Mesendoderm (in vitro differentiated cells): ENCODE data around the gene RALGPS1.

Source experiments
- DNase-seq: peaks from one replicate; pipeline ENCODE4 v3.0.0; 2013
- H2AK5ac ChIP-seq: 2 replicates; pipeline ENCODE4 v1.6.1; 2013; ENCODE audit warnings: low read length, inconsistent platforms
- H2BK120ac ChIP-seq: 2 replicates; pipeline ENCODE4 v1.6.1; 2013; ENCODE audit warnings: low read depth, mild to moderate bottlenecking, low read length, moderate library complexity, mixed read lengths
- H2BK15ac ChIP-seq: replicated peaks from 2 replicates; pipeline ENCODE4 v1.6.1; 2013; ENCODE audit warnings: low read depth, mild to moderate bottlenecking, moderate library complexity
- H2BK5ac ChIP-seq: 2 replicates; pipeline ENCODE4 v1.6.1; 2013; ENCODE audit warnings: low read length, inconsistent platforms
- H3K18ac ChIP-seq: 2 replicates; pipeline ENCODE4 v1.6.1; 2013; ENCODE audit warnings: mild to moderate bottlenecking, low read length, mixed read lengths
- H3K23ac ChIP-seq: one replicate; pipeline ENCODE4 v1.6.1; 2013; ENCODE audit warnings: low read length
- H3K27ac ChIP-seq: 2 replicates; pipeline ENCODE4 v1.5.1; 2013; ENCODE audit warnings: low read depth, mild to moderate bottlenecking, inconsistent platforms, low read length, moderate library complexity
- H3K27me3 ChIP-seq: 2 replicates; pipeline ENCODE4 v1.6.1; 2013; ENCODE audit warnings: low read length, control low read depth, mild to moderate bottlenecking, inconsistent platforms; ENCODE audit not compliant: insufficient read depth, poor library complexity
- H3K36me3 ChIP-seq: 2 replicates; pipeline ENCODE4 v1.6.1; 2013; ENCODE audit warnings: low read length, inconsistent platforms; ENCODE audit not compliant: control insufficient read depth, insufficient read depth
- H3K4ac ChIP-seq: one replicate; pipeline ENCODE4 v1.6.1; 2013; ENCODE audit warnings: low read depth, mild to moderate bottlenecking, low read length, moderate library complexity
- H3K4me1 ChIP-seq: 2 replicates; pipeline ENCODE4 v1.6.1; 2013; ENCODE audit warnings: low read depth, low read length, inconsistent platforms; ENCODE audit not compliant: control insufficient read depth
- H3K4me2 ChIP-seq: 2 replicates; pipeline ENCODE4 v1.6.1; 2013; ENCODE audit warnings: low read length
- H3K4me3 ChIP-seq: 2 replicates; pipeline ENCODE4 v1.5.1; 2013; ENCODE audit warnings: mild to moderate bottlenecking, low read length
- H3K56ac ChIP-seq: one replicate; pipeline ENCODE4 v1.6.1; 2013; ENCODE audit warnings: low read length
- H3K79me1 ChIP-seq: 2 replicates; pipeline ENCODE4 v1.6.1; 2013; ENCODE audit warnings: low read length, inconsistent platforms
- H3K79me2 ChIP-seq: 2 replicates; pipeline ENCODE4 v1.6.1; 2013; ENCODE audit warnings: mild to moderate bottlenecking, low read length; ENCODE audit not compliant: control insufficient read depth, insufficient read depth
- H3K9ac ChIP-seq: 2 replicates; pipeline ENCODE4 v1.6.1; 2013; ENCODE audit warnings: low read length, inconsistent platforms
- H4K5ac ChIP-seq: one replicate; pipeline ENCODE4 v1.6.1; 2013; ENCODE audit warnings: low read length
- H4K8ac ChIP-seq: one replicate; pipeline ENCODE4 v1.6.1; 2013; ENCODE audit warnings: low read depth, mild to moderate bottlenecking, control low read depth, low read length, moderate library complexity
- WGBS: extraction: QIAGEN DNeasy Blood & Tissue Kit; methylation state at CpG from one replicate; pipeline ENCODE4 v1.1.7; 2013; ENCODE audit warnings: low lambda C conversion rate, missing lambda C conversion rate; ENCODE audit not compliant: insufficient coverage; ENCODE audit errors: extremely low coverage; 5-methylcytosine and 5-hydroxymethylcytosine counted together

The RALGPS1 gene

DNA sequence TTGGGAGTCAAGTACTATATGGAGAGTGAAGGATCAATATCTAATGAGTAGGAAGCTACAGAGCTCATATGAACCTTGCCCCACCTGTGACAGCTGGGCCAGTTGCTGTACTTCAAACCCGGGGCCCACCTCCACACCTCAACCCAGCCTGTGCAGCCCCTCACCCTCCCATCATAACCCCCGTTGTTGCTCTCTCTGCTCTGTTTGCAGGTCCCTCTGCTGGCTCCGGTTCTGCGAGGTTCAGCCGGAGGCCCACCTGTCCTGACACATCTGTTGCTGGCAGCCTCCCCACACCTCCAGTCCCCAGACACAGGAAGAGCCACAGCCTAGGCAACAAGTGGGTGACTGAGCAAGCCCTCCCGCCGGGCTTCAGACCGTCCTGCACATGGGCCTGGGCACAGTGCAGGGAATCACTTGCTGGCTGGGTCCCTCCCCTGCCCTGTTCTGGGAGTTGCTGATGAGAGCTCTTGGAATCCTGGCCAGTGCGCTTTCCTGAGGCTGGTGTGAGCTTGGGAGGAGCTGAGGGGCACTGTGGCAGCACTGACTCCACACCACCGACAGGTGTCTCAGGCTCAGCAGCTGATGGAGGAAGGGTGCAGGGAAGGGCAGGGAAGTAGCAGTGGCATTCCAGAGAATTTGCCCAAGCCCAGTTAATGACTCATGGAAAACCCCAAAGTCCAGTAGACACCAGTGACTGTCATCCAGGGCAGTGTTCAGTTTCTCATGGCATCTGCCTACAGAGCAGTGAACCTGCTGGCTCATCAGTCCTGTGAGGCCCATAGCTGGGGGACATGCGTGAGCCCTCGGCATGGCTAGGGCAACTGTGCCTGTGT is 280.5 kb downstream of the RALGPS1 start:
- Histone ChIP-seq H3K4me1 (no peaks in the 10 kb centered on the region), H3K18ac (no peak overlapping the region), H3K27ac (no peak overlapping the region), H3K23ac (no peak overlapping the region), H3K9ac (no peak overlapping the region), H2BK15ac (no peak overlapping the region), H3K4me2 (no peak overlapping the region), H3K27me3 (no peaks in the 10 kb centered on the region), H4K8ac (no peak overlapping the region), H3K4me3 (no peak overlapping the region), H3K36me3 (no peaks in the 10 kb centered on the region), H2AK5ac (no peak overlapping the region), H4K5ac (no peak overlapping the region), H3K79me2 (no peaks in the 10 kb centered on the region), H2BK5ac (no peak overlapping the region), H3K4ac (no peak overlapping the region), H2BK120ac (no peak overlapping the region), H3K56ac (no peak overlapping the region), H3K79me1 (no peaks in the 10 kb centered on the region)
- DNase-seq, result peak; percentile 69
- WGBS, result no CpG with 5 or more reads among the region's 12 CpGs

DNA sequence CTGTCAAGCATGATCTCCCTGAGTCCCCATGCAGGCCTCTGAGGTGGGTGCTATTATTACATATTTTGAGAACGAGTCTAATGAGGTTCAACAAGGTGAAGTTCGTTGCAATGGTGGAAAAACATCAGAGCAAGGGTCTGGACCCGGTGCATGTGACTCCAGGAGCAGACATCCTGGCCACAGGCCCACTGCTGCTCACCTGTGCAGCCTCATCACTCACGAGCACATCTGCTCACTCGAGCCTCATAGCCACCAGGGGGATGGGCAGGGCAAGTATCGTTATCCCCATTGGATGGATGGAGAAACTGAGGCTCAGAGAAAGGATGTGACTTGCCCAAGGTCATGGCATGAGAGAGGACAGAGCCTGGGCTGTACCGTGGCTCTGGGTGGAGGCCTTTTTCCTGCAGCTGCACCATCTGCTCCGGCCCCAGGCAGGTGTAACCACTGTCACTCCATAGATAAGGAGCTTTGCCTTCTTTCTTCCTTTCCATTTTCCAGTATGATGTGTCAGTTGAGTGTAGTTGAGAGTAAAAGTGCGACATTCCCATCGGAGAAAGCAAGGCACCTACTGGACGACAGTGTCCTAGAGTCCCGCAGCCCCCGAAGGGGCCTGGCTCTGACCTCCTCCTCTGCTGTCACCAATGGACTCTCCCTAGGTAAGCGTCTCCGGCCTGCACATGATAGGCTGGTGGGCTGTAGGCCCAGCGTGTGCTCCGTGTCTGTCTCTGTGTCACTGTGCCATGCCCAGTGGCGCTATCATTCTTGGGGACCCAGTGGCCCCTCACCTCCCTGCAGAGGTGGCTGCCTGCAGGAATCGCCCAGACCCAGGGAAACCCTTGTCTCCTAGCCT is 281.6 kb downstream of the RALGPS1 start:
- H3K23ac ChIP-seq, result no peak overlapping the region
- H4K5ac ChIP-seq, result no peak overlapping the region
- no CpG with 5 or more reads among the region's 19 CpGs for WGBS
- H3K79me1 ChIP-seq, result no peaks in the 10 kb centered on the region
- no peak overlapping the region for H3K56ac ChIP-seq
- H4K8ac ChIP-seq, result no peak overlapping the region
- no peaks in the 10 kb centered on the region for H3K4me1 ChIP-seq
- no peak overlapping the region for H2BK5ac ChIP-seq
- no peak overlapping the region for H3K18ac ChIP-seq
- no peak overlapping the region for H2BK120ac ChIP-seq
- H3K36me3 ChIP-seq, result no peaks in the 10 kb centered on the region
- no peak overlapping the region for H3K4ac ChIP-seq
- H2BK15ac ChIP-seq, result no peak overlapping the region
- no peak overlapping the region for H3K27ac ChIP-seq
- H3K9ac ChIP-seq, result no peak overlapping the region
- no peak overlapping the region for H2AK5ac ChIP-seq
- no peaks in the 10 kb centered on the region for H3K79me2 ChIP-seq
- DNase-seq, result no peak
- no peaks in the 10 kb centered on the region for H3K27me3 ChIP-seq
- no peak overlapping the region for H3K4me2 ChIP-seq
- no peak overlapping the region for H3K4me3 ChIP-seq

DNA sequence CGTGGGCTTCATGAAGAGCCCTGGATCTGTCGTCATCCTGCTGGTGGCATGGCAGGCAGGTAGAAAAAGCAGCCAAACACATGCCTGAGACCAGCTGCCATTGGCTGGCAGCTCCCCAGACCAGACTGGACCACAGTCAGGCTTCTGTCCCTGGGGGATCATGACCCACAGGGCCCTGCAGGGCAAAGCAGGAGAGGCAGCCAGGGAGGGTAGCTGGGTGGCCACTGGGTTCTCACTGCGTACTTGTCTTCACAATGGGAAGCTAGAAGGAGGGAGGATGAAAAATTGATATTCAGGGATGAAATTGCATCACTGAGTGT is 282.2 kb downstream of the RALGPS1 start:
- no peak overlapping the region for H4K5ac ChIP-seq
- H3K4me1 ChIP-seq, result no peaks in the 10 kb centered on the region
- no peak overlapping the region for H3K4me3 ChIP-seq
- no peaks in the 10 kb centered on the region for H3K27me3 ChIP-seq
- no peak overlapping the region for H2BK120ac ChIP-seq
- H2AK5ac ChIP-seq, result no peak overlapping the region
- H3K4me2 ChIP-seq, result no peak overlapping the region
- no peaks in the 10 kb centered on the region for H3K36me3 ChIP-seq
- H3K79me2 ChIP-seq, result no peaks in the 10 kb centered on the region
- no peak overlapping the region for H2BK5ac ChIP-seq
- no CpG with 5 or more reads among the region's 3 CpGs for WGBS
- DNase-seq, result no peak
- H3K9ac ChIP-seq, result no peak overlapping the region
- H3K56ac ChIP-seq, result no peak overlapping the region
- no peaks in the 10 kb centered on the region for H3K79me1 ChIP-seq
- no peak overlapping the region for H4K8ac ChIP-seq
- no peak overlapping the region for H3K27ac ChIP-seq
- H2BK15ac ChIP-seq, result no peak overlapping the region
- no peak overlapping the region for H3K18ac ChIP-seq
- H3K4ac ChIP-seq, result no peak overlapping the region
- no peak overlapping the region for H3K23ac ChIP-seq

DNA sequence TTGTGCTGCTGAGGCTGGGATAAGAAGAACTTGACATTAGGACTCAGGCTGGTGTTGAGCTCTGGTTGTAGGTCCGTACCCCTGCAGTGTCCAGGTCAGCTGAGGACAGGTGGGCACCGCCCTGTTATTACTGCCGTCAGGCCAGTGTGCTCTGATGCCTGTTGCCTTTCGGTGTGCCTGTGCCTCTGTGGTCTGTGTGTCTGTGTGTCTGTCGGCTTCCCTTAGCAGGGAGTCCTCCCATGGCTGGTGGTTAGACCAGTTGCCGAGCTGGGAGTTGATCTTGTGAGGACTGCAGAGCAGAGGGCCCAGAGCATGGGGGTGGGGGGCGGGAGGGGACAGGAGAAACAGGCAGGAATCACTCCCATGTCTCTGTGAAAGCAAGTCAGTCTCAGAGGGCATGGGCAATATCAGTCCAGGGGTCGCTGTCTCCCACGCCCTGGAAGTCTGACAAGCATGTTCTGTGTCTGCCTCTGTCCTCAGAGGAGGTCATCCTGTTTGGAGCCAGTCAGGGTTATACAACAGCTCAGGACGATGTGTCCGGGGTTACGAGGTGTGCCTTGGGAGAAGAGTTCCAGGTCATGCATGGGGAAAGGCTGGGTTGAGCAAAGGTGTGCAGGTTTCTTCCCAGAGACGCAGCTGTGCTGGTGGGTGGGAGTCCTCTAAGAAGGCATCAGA is 282.7 kb downstream of the RALGPS1 start:
- no CpG with 5 or more reads among the region's 13 CpGs for WGBS
- Histone ChIP-seq H2BK15ac (no peak overlapping the region), H4K8ac (no peak overlapping the region), H4K5ac (no peak overlapping the region), H3K18ac (no peak overlapping the region), H3K56ac (no peak overlapping the region), H3K9ac (no peak overlapping the region), H3K79me2 (no peaks in the 10 kb centered on the region), H3K4me1 (no peaks in the 10 kb centered on the region), H2BK120ac (no peak overlapping the region), H3K79me1 (no peaks in the 10 kb centered on the region), H3K4me2 (no peak overlapping the region), H3K36me3 (no peaks in the 10 kb centered on the region), H2AK5ac (no peak overlapping the region), H3K4ac (no peak overlapping the region), H3K4me3 (no peak overlapping the region), H2BK5ac (no peak overlapping the region), H3K27ac (no peak overlapping the region), H3K27me3 (no peaks in the 10 kb centered on the region), H3K23ac (no peak overlapping the region)
- DNase-seq, result no peak

DNA sequence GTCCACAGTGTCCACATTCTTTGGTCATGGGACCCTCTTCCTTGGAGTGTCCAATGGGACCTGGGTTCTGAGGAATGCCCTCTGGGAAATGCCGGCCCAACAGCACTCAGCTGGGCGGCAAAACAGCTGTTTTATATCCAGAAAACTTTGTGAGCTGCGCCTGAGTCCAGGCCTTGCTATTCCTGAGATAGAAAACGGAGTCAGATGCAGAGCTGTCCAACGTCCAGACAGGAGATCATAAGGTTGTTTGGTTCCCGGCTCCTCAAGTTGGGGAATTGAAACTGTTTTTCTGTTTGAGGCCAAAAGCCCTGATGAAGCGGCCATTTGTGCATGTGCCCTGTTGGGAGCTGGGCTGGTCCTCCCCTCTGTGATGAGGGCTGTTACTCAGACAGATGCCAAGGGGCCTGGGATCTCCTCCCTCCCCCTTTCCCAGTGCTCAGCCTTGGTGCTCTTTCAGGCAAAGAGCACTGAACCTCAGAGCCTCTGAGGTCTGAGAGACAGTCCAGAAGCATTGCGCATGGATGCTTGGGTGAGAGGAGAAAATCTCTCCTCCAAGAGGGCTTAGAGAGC is 283.4 kb downstream of the RALGPS1 start:
- H3K4ac ChIP-seq, result no peak overlapping the region
- no peak overlapping the region for H2AK5ac ChIP-seq
- H3K23ac ChIP-seq, result no peak overlapping the region
- H3K56ac ChIP-seq, result no peak overlapping the region
- no peak overlapping the region for H3K18ac ChIP-seq
- no peak overlapping the region for H2BK5ac ChIP-seq
- no peak overlapping the region for H3K27ac ChIP-seq
- H3K27me3 ChIP-seq, result no peaks in the 10 kb centered on the region
- no peaks in the 10 kb centered on the region for H3K79me1 ChIP-seq
- no peak overlapping the region for H4K8ac ChIP-seq
- no peak overlapping the region for H3K4me2 ChIP-seq
- H2BK120ac ChIP-seq, result no peak overlapping the region
- H3K4me1 ChIP-seq, result no peaks in the 10 kb centered on the region
- no peak overlapping the region for H3K4me3 ChIP-seq
- H3K9ac ChIP-seq, result no peak overlapping the region
- H3K36me3 ChIP-seq, result no peaks in the 10 kb centered on the region
- H4K5ac ChIP-seq, result no peak overlapping the region
- no peak for DNase-seq
- H3K79me2 ChIP-seq, result no peaks in the 10 kb centered on the region
- no CpG with 5 or more reads among the region's 8 CpGs for WGBS
- no peak overlapping the region for H2BK15ac ChIP-seq
